Upper lobe of left lung (tissue), 6 donors: ENCODE data around the gene SLC6A19. TPM values are rescaled to one million over a fixed set of nuclear protein-coding genes. Genes with fewer than 3 reads are reported as not detected.

Experiments used
- ATAC-seq, 2 donors: fragments of 200-7000 bp; cut with Tn5 transposase; one replicate each; pipeline ENCODE4 v1.9.1; 2022; ENCODE audit warnings: mild to moderate bottlenecking in 2 of 2, moderate library complexity in 2 of 2; ENCODE audit not compliant: low FRiP score in 2 of 2
- DNase-seq, 2 donors: peaks; one replicate each; pipeline ENCODE4 v3.0.0-alpha.2; 2019 to 2020
- H3K27ac ChIP-seq, 4 donors: fragments of 200-600 bp; sonication (generic); one replicate each; pipeline ENCODE4 v1.5.1; 2016 to 2019
- H3K27me3 ChIP-seq, 4 donors: fragments of 200-600 bp; sonication (generic); one replicate each; pipeline ENCODE4 v1.5.1; 2017 to 2019
- H3K36me3 ChIP-seq, 4 donors: fragments of 200-600 bp; sonication (generic); one replicate each; pipeline ENCODE4 v1.5.1; 2016 to 2019
- H3K4me1 ChIP-seq, 4 donors: fragments of 200-600 bp; sonication (generic); one replicate each; pipeline ENCODE4 v1.5.1; 2018 to 2019
- H3K4me3 ChIP-seq, 4 donors: fragments of 200-600 bp; sonication (generic); one replicate each; pipeline ENCODE4 v1.5.1; 2017 to 2019; ENCODE audit warnings: mild to moderate bottlenecking in 2 of 4, moderate library complexity in 1 of 4
- H3K9me3 ChIP-seq, 4 donors: fragments of 200-600 bp; sonication (generic); one replicate each; pipeline ENCODE4 v1.5.1; 2018 to 2019
- CTCF ChIP-seq, 6 experiments: fragments of 450-650 bp in 4 of 6; fragments of 200-600 bp in 2 of 6; sonication (generic) in 2 of 6; IDR thresholded peaks; one replicate each; pipeline ENCODE4 v1.5.1; 2016 to 2019; ENCODE audit warnings: antibody characterized with exemption in 6 of 6
- EP300 ChIP-seq, 4 donors: sonication (generic); formaldehyde crosslinking; IDR thresholded peaks; one replicate each; pipeline ENCODE4 v1.5.1; 2017; ENCODE audit warnings: antibody characterized with exemption in 4 of 4, control low read depth in 2 of 4
- POLR2A ChIP-seq, 4 donors: fragments of 450-650 bp; IDR thresholded peaks; one replicate each; pipeline ENCODE4 v1.5.1; 2016 to 2017; ENCODE audit warnings: antibody characterized with exemption in 4 of 4, mild to moderate bottlenecking in 2 of 4
- POLR2AphosphoS5 ChIP-seq, 2 donors: sonication (generic); formaldehyde crosslinking; IDR thresholded peaks; one replicate each; pipeline ENCODE4 v1.5.1; 2017; ENCODE audit warnings: antibody characterized with exemption in 2 of 2
- WGBS, 2 donors: methylation state at CpG; one replicate each; pipeline ENCODE4 v1.1.5; 2017 to 2018; 5-methylcytosine and 5-hydroxymethylcytosine counted together
- total RNA-seq, 6 donors: library from RNA; depleted of rRNA in 4 of 6; stranded (reverse); fragments of >200 nt in 4 of 6; gene quantifications; one replicate each; pipeline versions ENCODE4 v1.1.0 to v1.2.1, GENCODE V29; 2016 to 2021
- donor health status: DM: no; HTN: no; CAD: no; lungs with moderate emphysema.
- donor health status: DM: no; HTN: yes; CAD: no; lungs with severe emphysema.

Gene SLC6A19
- total RNA-seq, 6 donors from 2014 or later = 0.03 to 0.06 TPM; not detected in 4

GRCh38 chr5:1184163-1184470, 17.3 kb upstream of the SLC6A19 start:
- no peak overlapping the region for H3K4me3 ChIP-seq
- H3K27me3 ChIP-seq = no peaks in the 10 kb centered on the region
- no peak overlapping the region for H3K27ac ChIP-seq
- H3K9me3 ChIP-seq = no peaks in the 10 kb centered on the region
- 88% methylated on average over 8 of the region's 8 CpGs; no CpG with 5 or more reads in 1 of the 2 donors for WGBS, 2 donors
- DNase-seq = no peak
- H3K4me1 ChIP-seq = peaks cover 0 to 8% (median 6%) of the 10 kb centered on the region in 4 donors
- no peak for ATAC-seq
- no peaks in the 10 kb centered on the region for H3K36me3 ChIP-seq
- no peak for TF ChIP-seq POLR2AphosphoS5 (IDR thresholded peaks at IDR 0.05)
- no peak for TF ChIP-seq EP300 (IDR thresholded peaks at IDR 0.05)
- TF ChIP-seq CTCF (IDR thresholded peaks at IDR 0.05) = no peak
- TF ChIP-seq POLR2A (IDR thresholded peaks at IDR 0.05) = no peak

- no peak for ATAC-seq
- Histone ChIP-seq H3K4me3 (no peak overlapping the region), H3K27me3 (no peaks in the 10 kb centered on the region), H3K36me3 (no peaks in the 10 kb centered on the region), H3K4me1 (peaks cover 0 to 8% (median 6%) of the 10 kb centered on the region in 4 donors), H3K9me3 (no peaks in the 10 kb centered on the region), H3K27ac (no peak overlapping the region)
- peak in 1 of 2 donors; percentile 41 for DNase-seq
- 82 to 90% methylated on average over 2 to 7 of the region's 7 CpGs for WGBS, 2 donors
- TF ChIP-seq POLR2AphosphoS5 (IDR thresholded peaks at IDR 0.05) (no peak), POLR2A (IDR thresholded peaks at IDR 0.05) (no peak), EP300 (IDR thresholded peaks at IDR 0.05) (no peak), CTCF (IDR thresholded peaks at IDR 0.05) (no peak)
These were observed 16.9 kb upstream of the SLC6A19 start for GRCh38 chr5:1184481-1184880.

- no peaks in the 10 kb centered on the region for H3K27me3 ChIP-seq
- no peaks in the 10 kb centered on the region for H3K36me3 ChIP-seq
- DNase-seq (no peak), ATAC-seq (no peak)
- H3K4me1 ChIP-seq = peaks cover 0 to 8% (median 6%) of the 10 kb centered on the region in 4 donors
- H3K27ac ChIP-seq = no peak overlapping the region
- WGBS, 2 donors = 84 to 87% methylated on average over 10 of the region's 10 CpGs
- H3K9me3 ChIP-seq = no peaks in the 10 kb centered on the region
- no peak overlapping the region for H3K4me3 ChIP-seq
- TF ChIP-seq POLR2A (IDR thresholded peaks at IDR 0.05) (no peak), EP300 (IDR thresholded peaks at IDR 0.05) (no peak), POLR2AphosphoS5 (IDR thresholded peaks at IDR 0.05) (no peak), CTCF (IDR thresholded peaks at IDR 0.05) (no peak)
These were observed 16.3 kb upstream of the SLC6A19 start for GRCh38 chr5:1185038-1185627.

GRCh38 chr5:1185629-1186350, 15.6 kb upstream of the SLC6A19 start:
- H3K27ac ChIP-seq = no peak overlapping the region
- peak in 1 of 2 donors; percentile 72 for DNase-seq
- no peaks in the 10 kb centered on the region for H3K36me3 ChIP-seq
- 35 to 43% methylated on average over 6 to 12 of the region's 12 CpGs for WGBS, 2 donors
- ATAC-seq = no peak
- H3K4me3 ChIP-seq = no peak overlapping the region
- no peaks in the 10 kb centered on the region for H3K9me3 ChIP-seq
- peaks cover 0 to 8% (median 6%) of the 10 kb centered on the region in 4 donors for H3K4me1 ChIP-seq
- H3K27me3 ChIP-seq = no peaks in the 10 kb centered on the region
- TF ChIP-seq POLR2AphosphoS5 (IDR thresholded peaks at IDR 0.05) (no peak), POLR2A (IDR thresholded peaks at IDR 0.05) (no peak), EP300 (IDR thresholded peaks at IDR 0.05) (no peak), CTCF (IDR thresholded peaks at IDR 0.05) (no peak)
